OCI-LY3 (cell line): ENCODE measurements around the gene DUS2.
"Not testable (repeated sequence)": the region's sequence is repeated elsewhere in the genome, so short reads cannot be mapped to it uniquely, and the experiment has no call there.

ENCODE experiments used
- H2AFZ ChIP-seq: fragments of 200-600, 300-600 bp; shearing (Covaris generic); 2 replicates; pipeline ENCODE4 v1.6.0; 2014; ENCODE audit warnings: antibody characterized with exemption, low read depth, low read length
- H3K27ac ChIP-seq: fragments of 200-600, 300-600 bp; sonication (generic); 2 replicates; pipeline ENCODE4 v1.5.1; 2014; ENCODE audit warnings: mild to moderate bottlenecking, low read length, moderate library complexity, mixed read lengths
- H3K27me3 ChIP-seq: fragments of 200-600, 300-600 bp; sonication (generic); 2 replicates; pipeline ENCODE4 v1.6.1; 2014; ENCODE audit warnings: low read depth, low read length, mixed read lengths
- H3K36me3 ChIP-seq: fragments of 200-600, 300-600 bp; sonication (generic); replicated peaks from 2 replicates; pipeline ENCODE3; 2014; ENCODE audit warnings: low read depth, low read length, mixed read lengths
- H3K4me1 ChIP-seq: fragments of 300-600, 200-600 bp; sonication (generic); 2 replicates; pipeline ENCODE4 v1.6.1; 2014; ENCODE audit warnings: low read length, mixed read lengths
- H3K4me2 ChIP-seq: fragments of 200-600, 300-600 bp; sonication (generic); 2 replicates; pipeline ENCODE4 v1.6.1; 2014; ENCODE audit warnings: low read length, mixed read lengths
- H3K4me3 ChIP-seq: fragments of 300-600, 200-600 bp; sonication (generic); 2 replicates; pipeline ENCODE4 v1.5.1; 2014; ENCODE audit warnings: antibody characterized with exemption, mild to moderate bottlenecking, low read length, moderate library complexity
- H3K79me2 ChIP-seq: fragments of 300-600, 200-600 bp; shearing (Covaris generic); 2 replicates; pipeline ENCODE4 v1.6.1; 2014; ENCODE audit warnings: mild to moderate bottlenecking, low read length, mixed read lengths
- H3K9ac ChIP-seq: fragments of 300-600, 200-600 bp; shearing (Covaris generic); 2 replicates; pipeline ENCODE4 v1.6.0; 2014; ENCODE audit warnings: mild to moderate bottlenecking, low read length, moderate library complexity
- H3K9me3 ChIP-seq: fragments of 200-600, 300-600 bp; shearing (Covaris generic); 2 replicates; pipeline ENCODE4 v1.6.1; 2014; ENCODE audit warnings: low read length, mixed read lengths; ENCODE audit not compliant: insufficient read depth
- H4K20me1 ChIP-seq: fragments of 200-600, 300-600 bp; sonication (generic); 2 replicates; pipeline ENCODE4 v1.6.1; 2016; ENCODE audit warnings: low read length, mixed read lengths; ENCODE audit not compliant: insufficient read depth
- EZH2phosphoT487 ChIP-seq: fragments of 200-600 bp; shearing (Covaris generic); IDR thresholded peaks from 2 replicates; pipeline ENCODE4 v1.6.1; 2018; ENCODE audit warnings: antibody characterized with exemption, mixed run types, low read depth
- TF ChIP-seq, protein P1 (sequence below): fragments of 200-600, 300-600 bp; sonication (generic); IDR thresholded peaks from 2 replicates; pipeline ENCODE4 v1.5.1; 2014; ENCODE audit warnings: antibody characterized with exemption, low read length, low read depth

Gene DUS2

DNA sequence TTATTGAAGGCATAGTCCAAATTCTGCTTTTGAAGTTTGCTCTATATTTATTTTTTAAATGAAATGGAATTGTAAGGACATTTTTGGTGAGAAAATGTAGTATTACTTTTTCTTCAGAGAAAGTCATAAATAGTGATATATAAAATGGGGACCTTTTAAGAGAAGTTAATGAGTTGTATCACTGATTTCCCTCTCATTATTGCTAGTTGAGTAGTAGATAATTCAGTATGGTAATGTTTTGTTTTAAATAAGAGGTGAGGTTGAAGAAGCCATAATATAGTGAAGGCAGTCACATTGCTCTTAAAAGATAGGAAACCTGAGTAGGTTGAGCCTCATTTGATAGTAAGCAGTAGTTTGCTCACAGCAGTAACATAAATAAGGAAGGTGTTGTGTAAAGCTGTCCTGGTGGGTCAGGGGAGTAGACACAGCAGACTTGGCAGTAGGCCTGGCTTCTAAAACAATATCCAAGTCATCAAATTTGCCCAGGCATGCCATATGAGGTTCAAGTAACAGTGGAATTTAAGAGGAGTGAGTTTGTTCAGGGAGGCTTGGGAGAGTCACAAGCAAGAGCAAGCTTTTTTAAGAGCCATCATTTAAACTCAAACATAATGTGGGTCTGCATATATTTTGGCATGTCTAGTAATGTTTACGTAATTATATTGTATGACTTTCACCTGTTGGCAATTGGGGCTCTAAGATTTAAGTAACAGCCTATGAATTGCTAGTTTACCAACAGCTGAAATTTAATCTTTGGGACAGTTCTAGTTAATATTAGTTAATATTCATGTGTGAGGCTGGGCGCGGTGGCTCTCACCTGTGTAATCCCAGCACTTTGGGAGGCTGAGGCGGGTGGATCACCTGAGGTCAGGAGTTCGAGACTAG is 68.5 kb downstream of the DUS2 start:
- H3K27me3 ChIP-seq: no peaks in the 10 kb centered on the region
- H3K9ac ChIP-seq: no peak overlapping the region
- no peak for TF ChIP-seq EZH2phosphoT487
- TF ChIP-seq, protein P1, sequence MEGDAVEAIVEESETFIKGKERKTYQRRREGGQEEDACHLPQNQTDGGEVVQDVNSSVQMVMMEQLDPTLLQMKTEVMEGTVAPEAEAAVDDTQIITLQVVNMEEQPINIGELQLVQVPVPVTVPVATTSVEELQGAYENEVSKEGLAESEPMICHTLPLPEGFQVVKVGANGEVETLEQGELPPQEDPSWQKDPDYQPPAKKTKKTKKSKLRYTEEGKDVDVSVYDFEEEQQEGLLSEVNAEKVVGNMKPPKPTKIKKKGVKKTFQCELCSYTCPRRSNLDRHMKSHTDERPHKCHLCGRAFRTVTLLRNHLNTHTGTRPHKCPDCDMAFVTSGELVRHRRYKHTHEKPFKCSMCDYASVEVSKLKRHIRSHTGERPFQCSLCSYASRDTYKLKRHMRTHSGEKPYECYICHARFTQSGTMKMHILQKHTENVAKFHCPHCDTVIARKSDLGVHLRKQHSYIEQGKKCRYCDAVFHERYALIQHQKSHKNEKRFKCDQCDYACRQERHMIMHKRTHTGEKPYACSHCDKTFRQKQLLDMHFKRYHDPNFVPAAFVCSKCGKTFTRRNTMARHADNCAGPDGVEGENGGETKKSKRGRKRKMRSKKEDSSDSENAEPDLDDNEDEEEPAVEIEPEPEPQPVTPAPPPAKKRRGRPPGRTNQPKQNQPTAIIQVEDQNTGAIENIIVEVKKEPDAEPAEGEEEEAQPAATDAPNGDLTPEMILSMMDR: no peak
- peaks cover 57% of the 10 kb centered on the region for H4K20me1 ChIP-seq
- H3K79me2 ChIP-seq: peaks cover 99% of the 10 kb centered on the region
- H3K27ac ChIP-seq: no peak overlapping the region
- no peak overlapping the region for H3K4me3 ChIP-seq
- H3K4me1 ChIP-seq: peaks cover 54% of the 10 kb centered on the region
- H3K36me3 ChIP-seq: no peaks in the 10 kb centered on the region
- no peak overlapping the region for H3K4me2 ChIP-seq
- H2AFZ ChIP-seq: no peak overlapping the region
- no peaks in the 10 kb centered on the region for H3K9me3 ChIP-seq

DNA sequence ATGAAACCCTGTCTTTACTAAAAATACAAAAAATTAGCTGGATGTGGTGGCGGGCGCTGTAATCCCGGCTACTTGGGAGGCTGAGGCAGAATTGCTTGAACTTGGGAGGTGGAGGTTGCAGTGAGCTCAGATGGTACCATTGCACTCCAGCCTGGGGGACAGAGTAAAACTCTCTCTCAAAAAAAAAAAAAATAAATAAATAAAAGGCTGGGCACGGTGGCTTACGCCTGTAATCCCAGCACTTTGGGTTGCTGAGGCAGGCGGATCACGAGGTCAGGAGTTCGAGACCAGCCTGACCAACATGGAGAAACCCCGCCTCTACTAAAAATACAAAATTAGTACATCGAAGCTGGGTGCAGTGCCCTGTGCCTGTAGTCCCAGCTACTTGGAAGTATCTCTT is 69.2 kb downstream of the DUS2 start:
- Histone ChIP-seq H3K4me1 (peaks cover 51% of the 10 kb centered on the region), H3K79me2 (peaks cover 99% of the 10 kb centered on the region), H4K20me1 (peaks cover 57% of the 10 kb centered on the region)
- not testable (repeated sequence) for H3K27me3 ChIP-seq, H3K27ac ChIP-seq, H2AFZ ChIP-seq, H3K36me3 ChIP-seq, H3K9me3 ChIP-seq, H3K4me2 ChIP-seq, H3K9ac ChIP-seq, H3K4me3 ChIP-seq

DNA sequence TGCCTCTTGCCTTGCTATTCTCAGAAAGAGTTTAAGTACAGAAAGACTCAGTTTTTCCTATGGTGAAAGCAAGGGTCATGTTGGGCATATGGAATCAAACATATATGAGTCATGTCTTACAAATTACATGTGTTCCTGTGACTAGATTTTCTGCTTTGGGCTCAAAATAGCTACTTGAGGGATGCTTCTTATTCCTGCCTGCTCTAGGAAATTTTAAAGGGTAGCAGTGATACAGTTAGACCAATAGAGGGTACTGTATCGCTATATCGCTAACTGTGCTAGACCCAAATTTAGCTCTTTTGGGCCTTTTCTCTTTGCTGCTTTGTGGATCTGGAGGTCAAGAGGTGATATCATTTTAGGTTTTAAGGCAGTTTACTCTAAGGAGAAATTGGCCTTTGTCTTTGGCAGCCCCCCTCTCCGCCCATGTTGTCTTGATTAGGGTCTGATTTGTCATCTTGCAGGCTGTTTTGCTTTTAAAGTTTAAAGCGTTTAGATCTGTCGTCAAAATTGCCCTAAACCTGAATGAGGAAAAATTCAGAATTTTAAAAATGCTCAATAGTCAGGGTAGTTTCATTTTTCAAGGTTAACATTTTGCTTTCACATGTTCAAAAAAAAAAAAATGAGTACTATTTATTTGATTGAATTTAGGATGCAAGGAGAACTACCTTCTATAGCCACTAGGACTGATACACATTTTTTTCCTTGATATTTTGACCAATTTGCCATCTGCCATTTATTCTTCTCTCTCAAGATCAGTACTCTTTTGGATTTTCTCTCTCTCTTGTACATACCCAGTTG is 70.9 kb downstream of the DUS2 start:
- Histone ChIP-seq H3K4me1 (peaks cover 37% of the 10 kb centered on the region), H3K27me3 (no peaks in the 10 kb centered on the region), H2AFZ (no peak overlapping the region), H3K79me2 (peaks cover 99% of the 10 kb centered on the region), H3K9ac (no peak overlapping the region), H3K4me2 (peak overlapping the region; percentile 9; the same call in 1 of the 2 replicates), H3K27ac (no peak overlapping the region), H3K9me3 (no peaks in the 10 kb centered on the region), H3K36me3 (no peaks in the 10 kb centered on the region), H4K20me1 (peaks cover 57% of the 10 kb centered on the region), H3K4me3 (no peak overlapping the region)
- TF ChIP-seq EZH2phosphoT487: no peak
- TF ChIP-seq, protein P1: peak; percentile 71

- no peaks in the 10 kb centered on the region for H3K27me3 ChIP-seq
- no peak overlapping the region for H3K9ac ChIP-seq
- no peak overlapping the region for H3K4me3 ChIP-seq
- peaks cover 99% of the 10 kb centered on the region for H3K79me2 ChIP-seq
- H2AFZ ChIP-seq: no peak overlapping the region
- H4K20me1 ChIP-seq: peaks cover 57% of the 10 kb centered on the region
- H3K4me1 ChIP-seq: peaks cover 31% of the 10 kb centered on the region
- H3K9me3 ChIP-seq: no peaks in the 10 kb centered on the region
- H3K27ac ChIP-seq: no peak overlapping the region
- H3K4me2 ChIP-seq: no peak overlapping the region
- TF ChIP-seq, protein P1: no peak
- TF ChIP-seq EZH2phosphoT487: no peak
- no peaks in the 10 kb centered on the region for H3K36me3 ChIP-seq
These were observed 71.5 kb downstream of the DUS2 start for GRCh38 chr16:68094614-68094934.
